SK-N-SH (cell line): ENCODE data around the gene PPP1R3D. TPM values are rescaled to one million over a fixed set of nuclear protein-coding genes. Genes with fewer than 3 reads are reported as not detected.

Experiments used
- CTCF ChIA-PET: fragments of 300-600, 350-600 bp; formaldehyde crosslinking; extraction: SDS; loops from one replicate; lab custom pipeline; 2021; lab: Yijun Ruan, JAX
- POLR2A ChIA-PET: fragments of 350-600 bp; sonication (Branson Sonifier 250); formaldehyde crosslinking; extraction: SDS; loops from one replicate; lab custom pipeline; 2020; ENCODE audit warnings: antibody characterized with exemption, inconsistent platforms; lab: Yijun Ruan, JAX
- DNase-seq: peaks from one replicate; pipeline ENCODE4 v3.0.0; 2012
- H2AFZ ChIP-seq: fragments of 200-600 bp; sonication (generic); 2 replicates; pipeline ENCODE4 v1.8.1; 2016; ENCODE audit warnings: antibody characterized with exemption, mild to moderate bottlenecking, low read depth
- H3F3A ChIP-seq: fragments of 200-600 bp; sonication (generic); replicated peaks from 2 replicates; pipeline ENCODE3; 2016; ENCODE audit warnings: antibody characterized with exemption, mild to moderate bottlenecking; ENCODE audit not compliant: insufficient read depth
- H3K27ac ChIP-seq, 2 experiments: fragments of 200-500 bp in 1 of 2; fragments of 200-600 bp in 1 of 2; sonication (Bioruptor generic) in 1 of 2; sonication (generic), shearing (Covaris generic) in 1 of 2; 2 replicates each; pipeline versions ENCODE4 v1.5.1 to v1.6.1; 2014 to 2016; ENCODE audit warnings: low read depth in 2 of 2, inconsistent platforms in 1 of 2, low read length in 1 of 2, mild to moderate bottlenecking in 1 of 2, mixed read lengths in 1 of 2
- H3K27me3 ChIP-seq: fragments of 200-600 bp; sonication (generic), shearing (Covaris generic); 2 replicates; pipeline ENCODE4 v1.6.1; 2016; ENCODE audit warnings: mixed run types; ENCODE audit not compliant: insufficient read depth
- H3K36me3 ChIP-seq, 2 experiments: fragments of 200-500 bp in 1 of 2; fragments of 200-600 bp in 1 of 2; sonication (Bioruptor generic) in 1 of 2; sonication (generic) in 1 of 2; replicated peaks in 1 of 2; 2 replicates each; pipeline versions ENCODE3 to v1.5.1; 2014 to 2016; ENCODE audit warnings: low read length in 1 of 2, mild to moderate bottlenecking in 1 of 2; ENCODE audit not compliant: insufficient read depth in 2 of 2, control insufficient read depth in 1 of 2
- H3K4me1 ChIP-seq, 2 experiments: fragments of 200-500 bp in 1 of 2; fragments of 200-600 bp in 1 of 2; sonication (Bioruptor generic) in 1 of 2; sonication (generic), shearing (Covaris generic) in 1 of 2; 2 replicates each; pipeline versions ENCODE4 v1.5.1 to v1.6.1; 2014 to 2016; ENCODE audit warnings: low read depth in 1 of 2, low read length in 1 of 2, mixed run types in 1 of 2; ENCODE audit not compliant: insufficient read depth in 2 of 2, control insufficient read depth in 1 of 2
- H3K4me2 ChIP-seq: fragments of 200-600 bp; sonication (generic), shearing (Covaris generic); 2 replicates; pipeline ENCODE4 v1.6.1; 2017; ENCODE audit warnings: mixed run types
- H3K4me3 ChIP-seq, 2 experiments: fragments of 200-500 bp in 1 of 2; fragments of 200-600 bp in 1 of 2; sonication (Bioruptor generic) in 1 of 2; sonication (generic), shearing (Covaris generic) in 1 of 2; 2 replicates each; pipeline versions ENCODE4 v1.5.1 to v1.8.1; 2014 to 2016; ENCODE audit warnings: low read depth in 2 of 2, inconsistent platforms in 1 of 2, low read length in 1 of 2, mild to moderate bottlenecking in 1 of 2, mixed read lengths in 1 of 2, moderate library complexity in 1 of 2
- H3K79me2 ChIP-seq: fragments of 200-600 bp; sonication (generic); 2 replicates; pipeline ENCODE4 v1.8.1; 2017; ENCODE audit warnings: mild to moderate bottlenecking; ENCODE audit not compliant: insufficient read depth
- H3K9ac ChIP-seq: fragments of 200-600 bp; sonication (generic); 2 replicates; pipeline ENCODE4 v1.6.1; 2017; ENCODE audit warnings: mixed run types
- H3K9me2 ChIP-seq: fragments of 200-600 bp; sonication (generic); 2 replicates; pipeline ENCODE4 v1.6.1; 2017; ENCODE audit warnings: mixed run types
- H3K9me3 ChIP-seq: fragments of 200-600 bp; sonication (generic); 2 replicates; pipeline ENCODE4 v1.6.1; 2017; ENCODE audit warnings: mixed run types, mild to moderate bottlenecking, moderate library complexity
- H4K20me1 ChIP-seq: fragments of 200-600 bp; sonication (generic); 2 replicates; pipeline ENCODE4 v1.6.1; 2017; ENCODE audit warnings: mild to moderate bottlenecking, mixed run types; ENCODE audit not compliant: insufficient read depth
- ELF1 ChIP-seq: IDR thresholded peaks from 2 replicates; pipeline ENCODE4 v1.4.0; 2012
- EP300 ChIP-seq, 2 experiments: IDR thresholded peaks; 2 replicates each; pipeline versions ENCODE4 v1.4.0 to v1.6.1; 2012; ENCODE audit warnings: borderline replicate concordance in 1 of 2, low read depth in 1 of 2, low read length in 1 of 2
- FOXJ3 ChIP-seq: sonication (generic); formaldehyde crosslinking; IDR thresholded peaks from 2 replicates; pipeline ENCODE4 v1.5.1; 2020; ENCODE audit warnings: mild to moderate bottlenecking, missing genetic modification reagents
- FOXM1 ChIP-seq: IDR thresholded peaks from 2 replicates; pipeline ENCODE4 v1.4.0; 2012; ENCODE audit warnings: low read depth, mild to moderate bottlenecking
- GATA2 ChIP-seq: sonication (generic); formaldehyde crosslinking; IDR thresholded peaks from 2 replicates; pipeline ENCODE4 v1.5.0; 2020; ENCODE audit warnings: mild to moderate bottlenecking, missing genetic modification reagents
- JUND ChIP-seq: IDR thresholded peaks from 2 replicates; pipeline ENCODE4 v1.4.0; 2012
- MAX ChIP-seq: IDR thresholded peaks from 2 replicates; pipeline ENCODE4 v1.4.0; 2012; ENCODE audit warnings: low read depth
- MEF2A ChIP-seq: IDR thresholded peaks from 2 replicates; pipeline ENCODE4 v1.4.0; 2012; ENCODE audit warnings: low read depth, borderline replicate concordance
- MXI1 ChIP-seq: IDR thresholded peaks from 2 replicates; pipeline ENCODE4 v1.6.1; 2012; ENCODE audit warnings: mild to moderate bottlenecking, low read depth, low read length, improper control_type of control experiment
- NFIC ChIP-seq: IDR thresholded peaks from 2 replicates; pipeline ENCODE4 v1.4.0; 2012; ENCODE audit warnings: borderline replicate concordance
- NRF1 ChIP-seq: IDR thresholded peaks from 2 replicates; pipeline ENCODE4 v1.6.1; 2012; ENCODE audit warnings: low read depth, mild to moderate bottlenecking, low read length
- POLR2AphosphoS5 ChIP-seq: IDR thresholded peaks from 2 replicates; pipeline ENCODE4 v1.6.1; 2012; ENCODE audit warnings: low read depth, low read length
- RCOR1 ChIP-seq: fragments of 150-350 bp; IDR thresholded peaks from 2 replicates; pipeline ENCODE4 v1.6.1; 2017; ENCODE audit warnings: antibody characterized with exemption, low read length
- RXRA ChIP-seq: IDR thresholded peaks from 2 replicates; pipeline ENCODE4 v1.4.0; 2012; ENCODE audit warnings: low read depth, mild to moderate bottlenecking, borderline replicate concordance
- SIN3A ChIP-seq: IDR thresholded peaks from 2 replicates; pipeline ENCODE4 v1.6.1; 2012; ENCODE audit warnings: low read depth, mild to moderate bottlenecking, low read length, moderate library complexity, borderline replicate concordance
- SMC3 ChIP-seq: IDR thresholded peaks from 2 replicates; pipeline ENCODE4 v1.6.1; 2012; ENCODE audit warnings: low read depth, low read length, improper control_type of control experiment
- TAF1 ChIP-seq: IDR thresholded peaks from 2 replicates; pipeline ENCODE4 v1.6.1; 2012; ENCODE audit warnings: low read depth, mild to moderate bottlenecking, low read length, moderate library complexity, borderline replicate concordance
- TCF12 ChIP-seq: IDR thresholded peaks from 2 replicates; pipeline ENCODE4 v1.4.0; 2012
- TEAD4 ChIP-seq: IDR thresholded peaks from 2 replicates; pipeline ENCODE4 v1.4.0; 2012; ENCODE audit warnings: mild to moderate bottlenecking, borderline replicate concordance; ENCODE audit not compliant: insufficient read depth
- USF1 ChIP-seq: IDR thresholded peaks from 2 replicates; pipeline ENCODE4 v1.4.0; 2012; ENCODE audit warnings: low read depth, borderline replicate concordance
- YY1 ChIP-seq: IDR thresholded peaks from 2 replicates; pipeline ENCODE4 v1.4.0; 2012; ENCODE audit warnings: low read depth, mild to moderate bottlenecking
- WGBS: methylation state at CpG from one replicate; pipeline ENCODE4 v1.1.6; 2017; ENCODE audit warnings: low lambda C conversion rate; 5-methylcytosine and 5-hydroxymethylcytosine counted together
- polyA plus RNA-seq, 3 experiments: library from polyadenylated mRNA; depleted of rRNA; stranded (reverse); fragments of >200 nt; gene quantifications; 2 replicates each; pipeline ENCODE4 v1.2.3, GENCODE V29; 2012
- TF ChIP-seq, protein P1 (sequence below): fragments of 150-350 bp; IDR thresholded peaks from 2 replicates; pipeline ENCODE4 v1.6.1; 2016; ENCODE audit warnings: mild to moderate bottlenecking, low read depth, low read length
- TF ChIP-seq, protein P2 (sequence below): IDR thresholded peaks from 2 replicates; pipeline ENCODE4; 2012
- TF ChIP-seq, protein P3 (sequence below): fragments of 200-600 bp; sonication (generic); IDR thresholded peaks from 2 replicates; pipeline ENCODE4 v1.6.1; 2017; ENCODE audit warnings: antibody characterized with exemption, mild to moderate bottlenecking, moderate library complexity

The PPP1R3D gene
- polyA plus RNA-seq, 1 of the 3 experiments (the other 2 are of a cell fraction): 0.87 TPM

GRCh38 chr20:59987135-59987534, 47.0 kb upstream of the PPP1R3D start:
- Histone ChIP-seq H3K4me1 (no peaks in the 10 kb centered on the region), H4K20me1 (no peaks in the 10 kb centered on the region), H3K36me3 (no peaks in the 10 kb centered on the region), H3K9me2 (no peaks in the 10 kb centered on the region), H3K9me3 (0 out of 2 replicates have a peak, but pooled peaks cover under 1% of the 10 kb centered on the region), H3K79me2 (no peaks in the 10 kb centered on the region), H3F3A (no peaks in the 10 kb centered on the region), H3K27me3 (no peaks in the 10 kb centered on the region), H3K9ac (no peak overlapping the region), H3K4me2 (no peak overlapping the region), H2AFZ (no peak overlapping the region), H3K4me3 (no peak overlapping the region)
- CTCF ChIA-PET: interaction anchor here (1.1 kb wide), 1 partner anchor 42 kb away, joined by 3 read pairs; no protein-coding TSS in a partner anchor
- 49% methylated on average over 7 of the region's 7 CpGs for WGBS
- POLR2A ChIA-PET: no interaction called here
- no peak for DNase-seq
- TF ChIP-seq NRF1 (no peak), SIN3A (no peak), ELF1 (no peak), NFIC (no peak), POLR2AphosphoS5 (no peak), TCF12 (no peak), TAF1 (no peak), EP300 (IDR thresholded peaks at IDR 0.05; ENCODE audit: borderline replicate concordance in 1 of 2, low read depth in 1 of 2, low read length in 1 of 2) (no peak), MXI1 (no peak), RCOR1 (no peak), FOXM1 (no peak), GATA2 (no peak), JUND (no peak)
- TF ChIP-seq, protein P1, sequence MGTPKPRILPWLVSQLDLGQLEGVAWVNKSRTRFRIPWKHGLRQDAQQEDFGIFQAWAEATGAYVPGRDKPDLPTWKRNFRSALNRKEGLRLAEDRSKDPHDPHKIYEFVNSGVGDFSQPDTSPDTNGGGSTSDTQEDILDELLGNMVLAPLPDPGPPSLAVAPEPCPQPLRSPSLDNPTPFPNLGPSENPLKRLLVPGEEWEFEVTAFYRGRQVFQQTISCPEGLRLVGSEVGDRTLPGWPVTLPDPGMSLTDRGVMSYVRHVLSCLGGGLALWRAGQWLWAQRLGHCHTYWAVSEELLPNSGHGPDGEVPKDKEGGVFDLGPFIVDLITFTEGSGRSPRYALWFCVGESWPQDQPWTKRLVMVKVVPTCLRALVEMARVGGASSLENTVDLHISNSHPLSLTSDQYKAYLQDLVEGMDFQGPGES: no peak
- TF ChIP-seq, all 33 proteins: peak for 0
- no peak overlapping the region for H3K27ac ChIP-seq

DNA sequence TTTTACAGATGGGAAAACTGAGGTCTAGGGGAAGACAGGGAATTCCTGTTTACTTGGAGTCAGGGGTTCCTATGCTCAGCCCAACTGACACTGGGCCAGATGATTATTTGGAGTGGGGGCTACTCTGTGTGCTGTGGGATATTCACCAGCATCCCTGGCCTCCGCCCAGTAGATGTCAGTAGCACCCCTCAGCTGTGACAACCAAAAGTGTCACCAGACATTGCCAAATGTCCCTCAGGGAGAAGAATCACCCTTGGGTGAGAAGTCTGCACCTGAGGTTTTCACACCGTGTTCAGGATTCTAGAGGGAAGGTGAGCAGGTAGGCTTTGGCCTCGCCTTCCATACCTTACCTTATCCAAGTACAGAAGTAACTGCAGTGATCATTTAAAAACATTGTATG, 45.8 kb upstream of the PPP1R3D start:
- Histone ChIP-seq H3K27ac (no peak overlapping the region), H3K4me3 (no peak overlapping the region), H2AFZ (no peak overlapping the region), H3F3A (no peaks in the 10 kb centered on the region), H3K4me1 (no peaks in the 10 kb centered on the region), H3K79me2 (no peaks in the 10 kb centered on the region), H3K27me3 (no peaks in the 10 kb centered on the region), H4K20me1 (no peaks in the 10 kb centered on the region), H3K9me3 (0 out of 2 replicates have a peak, but pooled peaks cover 3% of the 10 kb centered on the region), H3K4me2 (no peak overlapping the region), H3K36me3 (no peaks in the 10 kb centered on the region), H3K9ac (no peak overlapping the region), H3K9me2 (0 out of 2 replicates have a peak, but pooled peaks cover 3% of the 10 kb centered on the region)
- ChIA-PET POLR2A (no interaction called here), CTCF (interaction anchor here (1.0 to 1.1 kb wide), 3 partner anchors 13 to 31 kb away, joined by 3 read pairs; no protein-coding TSS in a partner anchor)
- WGBS: 38% methylated on average over 3 of the region's 3 CpGs
- TF ChIP-seq NRF1 (no peak), FOXJ3 (CRISPR knock-in tag) (no peak), RXRA (no peak), MAX (no peak), YY1 (no peak), EP300 (IDR thresholded peaks at IDR 0.05; ENCODE audit: borderline replicate concordance in 1 of 2, low read depth in 1 of 2, low read length in 1 of 2) (no peak), MXI1 (no peak), USF1 (no peak), TEAD4 (no peak), TAF1 (no peak), FOXM1 (no peak), SMC3 (no peak), MEF2A (no peak), SIN3A (no peak), TCF12 (no peak)
- TF ChIP-seq, protein P2, sequence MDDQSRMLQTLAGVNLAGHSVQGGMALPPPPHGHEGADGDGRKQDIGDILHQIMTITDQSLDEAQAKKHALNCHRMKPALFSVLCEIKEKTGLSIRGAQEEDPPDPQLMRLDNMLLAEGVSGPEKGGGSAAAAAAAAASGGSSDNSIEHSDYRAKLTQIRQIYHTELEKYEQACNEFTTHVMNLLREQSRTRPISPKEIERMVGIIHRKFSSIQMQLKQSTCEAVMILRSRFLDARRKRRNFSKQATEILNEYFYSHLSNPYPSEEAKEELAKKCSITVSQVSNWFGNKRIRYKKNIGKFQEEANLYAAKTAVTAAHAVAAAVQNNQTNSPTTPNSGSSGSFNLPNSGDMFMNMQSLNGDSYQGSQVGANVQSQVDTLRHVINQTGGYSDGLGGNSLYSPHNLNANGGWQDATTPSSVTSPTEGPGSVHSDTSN: no peak
- TF ChIP-seq, protein P3, sequence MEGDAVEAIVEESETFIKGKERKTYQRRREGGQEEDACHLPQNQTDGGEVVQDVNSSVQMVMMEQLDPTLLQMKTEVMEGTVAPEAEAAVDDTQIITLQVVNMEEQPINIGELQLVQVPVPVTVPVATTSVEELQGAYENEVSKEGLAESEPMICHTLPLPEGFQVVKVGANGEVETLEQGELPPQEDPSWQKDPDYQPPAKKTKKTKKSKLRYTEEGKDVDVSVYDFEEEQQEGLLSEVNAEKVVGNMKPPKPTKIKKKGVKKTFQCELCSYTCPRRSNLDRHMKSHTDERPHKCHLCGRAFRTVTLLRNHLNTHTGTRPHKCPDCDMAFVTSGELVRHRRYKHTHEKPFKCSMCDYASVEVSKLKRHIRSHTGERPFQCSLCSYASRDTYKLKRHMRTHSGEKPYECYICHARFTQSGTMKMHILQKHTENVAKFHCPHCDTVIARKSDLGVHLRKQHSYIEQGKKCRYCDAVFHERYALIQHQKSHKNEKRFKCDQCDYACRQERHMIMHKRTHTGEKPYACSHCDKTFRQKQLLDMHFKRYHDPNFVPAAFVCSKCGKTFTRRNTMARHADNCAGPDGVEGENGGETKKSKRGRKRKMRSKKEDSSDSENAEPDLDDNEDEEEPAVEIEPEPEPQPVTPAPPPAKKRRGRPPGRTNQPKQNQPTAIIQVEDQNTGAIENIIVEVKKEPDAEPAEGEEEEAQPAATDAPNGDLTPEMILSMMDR: no peak
- DNase-seq: no peak
